GM23248 (cell line): Measurements from ENCODE around the gene TMEM44. TPM values are rescaled to one million over a fixed set of nuclear protein-coding genes. Genes with fewer than 3 reads are reported as not detected.

Source experiments
- DNase-seq: peaks from one replicate; pipeline ENCODE4 v3.0.0-alpha.2; 2015
- H2AFZ ChIP-seq: fragments of 200-600 bp; sonication (generic); 2 replicates; pipeline ENCODE4 v1.6.1; 2016; ENCODE audit warnings: antibody characterized with exemption
- H3F3A ChIP-seq: fragments of 200-600 bp; sonication (generic); 2 replicates; pipeline ENCODE4 v1.6.1; 2016; ENCODE audit warnings: mild to moderate bottlenecking, antibody characterized with exemption, mixed run types; ENCODE audit not compliant: insufficient read depth
- H3K27ac ChIP-seq: fragments of 200-600 bp; sonication (generic); 2 replicates; pipeline ENCODE4 v1.5.1; 2016; ENCODE audit warnings: mild to moderate bottlenecking
- H3K27me3 ChIP-seq: fragments of 200-600 bp; sonication (generic); replicated peaks from 2 replicates; pipeline ENCODE4 v1.6.1; 2016; ENCODE audit warnings: mild to moderate bottlenecking; ENCODE audit not compliant: insufficient read depth
- H3K36me3 ChIP-seq: fragments of 200-600 bp; sonication (generic); 2 replicates; pipeline ENCODE4 v1.6.1; 2016; ENCODE audit warnings: low read depth, mild to moderate bottlenecking
- H3K4me1 ChIP-seq: fragments of 200-600 bp; sonication (generic); 2 replicates; pipeline ENCODE4 v1.6.1; 2016; ENCODE audit warnings: mild to moderate bottlenecking; ENCODE audit not compliant: insufficient read depth
- H3K4me2 ChIP-seq: fragments of 200-600 bp; sonication (generic); one replicate; pipeline ENCODE4 v1.6.1; 2016; ENCODE audit warnings: mild to moderate bottlenecking; ENCODE audit not compliant: unreplicated experiment
- H3K4me3 ChIP-seq: fragments of 200-600 bp; sonication (generic); 2 replicates; pipeline ENCODE4 v1.5.1; 2016; ENCODE audit warnings: mild to moderate bottlenecking
- H3K79me2 ChIP-seq: fragments of 200-600 bp; sonication (generic); 2 replicates; pipeline ENCODE4 v1.6.1; 2016; ENCODE audit warnings: mild to moderate bottlenecking; ENCODE audit not compliant: insufficient read depth
- H3K9ac ChIP-seq: fragments of 200-600 bp; sonication (generic); 2 replicates; pipeline ENCODE4 v1.6.1; 2016; ENCODE audit warnings: mild to moderate bottlenecking
- H3K9me2 ChIP-seq: fragments of 200-600 bp; sonication (generic); 2 replicates; pipeline ENCODE4 v1.6.1; 2016; ENCODE audit warnings: mixed run types, mild to moderate bottlenecking, moderate library complexity; ENCODE audit not compliant: insufficient read depth
- H3K9me3 ChIP-seq: fragments of 200-600 bp; sonication (generic); one replicate; pipeline ENCODE4 v1.6.1; 2017; ENCODE audit warnings: low read depth
- H4K20me1 ChIP-seq: fragments of 200-600 bp; sonication (generic); 2 replicates; pipeline ENCODE4 v1.6.0; 2016; ENCODE audit not compliant: insufficient read depth
- EZH2 ChIP-seq: fragments of 200-600 bp; sonication (generic); IDR thresholded peaks from 2 replicates; pipeline ENCODE4 v1.6.1; 2018; ENCODE audit warnings: antibody characterized with exemption, mild to moderate bottlenecking; ENCODE audit not compliant: insufficient read depth, poor library complexity, severe bottlenecking
- EZH2phosphoT487 ChIP-seq: fragments of 200-600 bp; sonication (generic); IDR thresholded peaks from 2 replicates; pipeline ENCODE4 v1.6.1; 2018; ENCODE audit warnings: antibody characterized with exemption, moderate library complexity, mild to moderate bottlenecking, low read depth; ENCODE audit not compliant: insufficient read depth
- WGBS, 2 experiments: methylation state at CpG; one replicate each; pipeline ENCODE4 v1.1.6; 2015 to 2017; ENCODE audit warnings: low lambda C conversion rate in 2 of 2, low coverage in 1 of 2; ENCODE audit errors: missing lambda C conversion rate in 2 of 2; 5-methylcytosine and 5-hydroxymethylcytosine counted together
- in situ Hi-C: fragments of 300-500 bp; cut with MboI; formaldehyde crosslinking; loops from 2 replicates; pipeline ENCODE4 v1.15.0; 2020
- polyA plus RNA-seq: library from polyadenylated mRNA; unstranded; fragments of >200 nt; fragmentation: Nextera tagmentation; extraction: Ambion mirVana; gene quantifications from 2 replicates; pipeline ENCODE4 v1.2.1, GENCODE V29; 2016
- total RNA-seq: library from RNA; depleted of rRNA; stranded (reverse); fragments of >200 nt; shearing (Covaris generic); gene quantifications from 2 replicates; pipeline ENCODE4 v1.2.3, GENCODE V29; 2014

The TMEM44 gene
- total and polyA plus RNA-seq, 2 experiments from 2014 or later, result 13.1 to 14.6 TPM

DNA sequence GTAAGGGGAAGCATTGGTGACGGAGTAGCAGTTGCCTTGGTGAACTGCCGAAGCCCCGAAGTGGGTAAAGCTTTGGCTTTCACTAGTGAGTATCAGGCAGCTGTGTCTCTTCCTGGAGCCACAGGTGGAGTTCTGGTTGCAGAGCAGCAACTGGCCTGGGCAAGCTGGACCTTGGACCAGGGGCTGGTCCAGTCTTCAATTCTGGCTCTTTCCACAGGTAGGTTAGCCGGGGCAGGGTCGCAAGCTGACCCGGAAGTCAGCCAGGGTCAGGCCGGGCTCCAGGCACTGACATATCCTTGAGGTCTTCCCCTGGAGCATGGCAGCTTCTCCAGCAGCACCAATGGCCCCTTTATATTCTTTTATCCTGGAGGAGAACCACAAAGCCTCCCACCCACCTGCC, 73.2 kb downstream of the TMEM44 start:
- 92 to 93% methylated on average over 7 of the region's 7 CpGs for WGBS, 2 experiments
- Histone ChIP-seq H2AFZ (no peak overlapping the region), H3K9ac (no peak overlapping the region), H3K27ac (no peak overlapping the region), H3K27me3 (no peaks in the 10 kb centered on the region), H3K36me3 (no peaks in the 10 kb centered on the region), H3F3A (peaks cover 21% of the 10 kb centered on the region), H4K20me1 (no peaks in the 10 kb centered on the region), H3K79me2 (no peaks in the 10 kb centered on the region), H3K4me2 (no peak overlapping the region), H3K4me3 (no peak overlapping the region), H3K9me2 (no peaks in the 10 kb centered on the region), H3K4me1 (peaks cover 29% of the 10 kb centered on the region), H3K9me3 (no peaks in the 10 kb centered on the region)
- TF ChIP-seq EZH2phosphoT487, result no peak
- no peak for TF ChIP-seq EZH2
- DNase-seq, result no peak
- in situ Hi-C loops, result no loop called here

DNA sequence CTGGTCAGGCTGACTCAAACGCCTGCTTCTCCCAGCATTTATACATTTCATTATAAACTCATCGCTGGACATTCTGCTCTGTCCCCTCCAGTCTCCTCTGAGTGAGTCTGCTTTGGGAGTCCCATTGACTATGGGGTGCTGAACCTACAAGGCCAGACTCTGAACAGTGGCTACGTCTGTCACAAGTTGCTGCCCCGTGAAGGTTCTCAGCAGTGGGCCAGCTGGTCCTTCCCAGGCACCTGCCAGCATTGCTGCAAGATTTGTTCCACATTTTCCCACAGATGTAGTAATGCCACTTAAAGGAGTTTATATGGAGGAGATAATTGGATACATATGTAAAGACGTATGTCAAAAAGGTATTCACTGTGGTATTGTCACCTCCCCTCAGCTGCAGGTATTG, 73.7 kb downstream of the TMEM44 start:
- Histone ChIP-seq H4K20me1 (no peaks in the 10 kb centered on the region), H3K36me3 (no peaks in the 10 kb centered on the region), H3K9me3 (no peaks in the 10 kb centered on the region), H2AFZ (no peak overlapping the region), H3K9me2 (no peaks in the 10 kb centered on the region), H3K4me3 (no peak overlapping the region), H3K9ac (no peak overlapping the region), H3K4me1 (peaks cover 28% of the 10 kb centered on the region), H3K4me2 (no peak overlapping the region), H3K79me2 (no peaks in the 10 kb centered on the region), H3K27me3 (no peaks in the 10 kb centered on the region), H3K27ac (no peak overlapping the region), H3F3A (peaks cover 20% of the 10 kb centered on the region)
- 82 to 98% methylated on average over 5 of the region's 5 CpGs for WGBS, 2 experiments
- in situ Hi-C loops, result no loop called here
- DNase-seq, result no peak
- no peak for TF ChIP-seq EZH2phosphoT487
- no peak for TF ChIP-seq EZH2

DNA sequence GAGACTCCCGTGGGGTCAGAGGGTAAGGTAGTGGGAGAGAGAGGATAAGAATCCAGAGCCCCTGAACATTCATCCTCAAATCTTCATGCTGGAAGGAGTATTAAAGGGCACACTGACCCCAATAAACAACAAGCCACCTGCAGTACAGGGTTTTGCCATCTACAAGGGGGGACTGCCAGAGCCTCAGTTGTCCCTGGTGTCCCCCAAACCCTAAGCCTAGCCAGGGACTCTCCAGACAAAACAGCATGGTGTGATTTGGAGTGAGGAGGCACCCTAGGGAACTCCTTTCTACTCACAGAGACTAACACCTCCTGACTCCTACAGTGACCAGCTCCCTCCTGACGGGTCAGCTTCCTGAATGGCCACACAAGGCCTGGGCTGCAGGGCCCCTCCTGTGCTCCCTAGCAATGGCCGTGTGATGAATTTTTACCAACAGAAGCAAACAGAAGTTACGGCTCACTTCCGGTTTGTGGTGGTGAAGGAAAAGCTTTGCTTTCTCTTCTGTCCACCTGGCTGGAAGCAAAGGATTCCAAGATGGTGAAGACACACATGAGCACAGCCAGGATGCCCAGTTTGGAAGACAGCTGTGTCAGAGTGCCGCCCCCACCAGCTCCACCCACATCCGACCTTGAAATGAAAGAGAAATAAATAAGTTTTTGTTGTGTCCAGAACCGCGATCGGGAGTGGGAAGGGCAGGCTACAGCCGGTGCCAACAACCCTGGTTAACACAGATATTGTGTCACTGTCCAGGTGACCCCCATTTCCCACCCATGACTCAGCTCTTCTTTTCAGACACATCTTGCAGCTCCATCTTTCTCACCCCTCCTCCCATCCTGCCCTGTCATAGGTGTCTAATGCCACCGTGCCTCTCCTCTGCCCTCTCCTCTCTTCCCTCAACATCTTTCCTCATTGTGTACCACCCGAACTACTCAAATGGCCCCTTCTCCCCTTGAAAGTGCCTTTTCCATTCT, 76.8 kb downstream of the TMEM44 start:
- WGBS, 2 experiments, result 77 to 81% methylated on average over 13 of the region's 13 CpGs
- H3K4me2 ChIP-seq, result no peak overlapping the region
- no peaks in the 10 kb centered on the region for H4K20me1 ChIP-seq
- no peak overlapping the region for H3K9ac ChIP-seq
- H3K4me3 ChIP-seq, result no peak overlapping the region
- peak; percentile 34 for DNase-seq
- H3K27ac ChIP-seq, result no peak overlapping the region
- no peak for TF ChIP-seq EZH2
- H3F3A ChIP-seq, result peaks cover 10% of the 10 kb centered on the region
- no peaks in the 10 kb centered on the region for H3K27me3 ChIP-seq
- peaks cover 19% of the 10 kb centered on the region for H3K4me1 ChIP-seq
- H3K79me2 ChIP-seq, result no peaks in the 10 kb centered on the region
- in situ Hi-C loops, result no loop called here
- no peaks in the 10 kb centered on the region for H3K9me3 ChIP-seq
- H2AFZ ChIP-seq, result peak overlapping the region; percentile 27; the same call in 1 of the 2 replicates
- no peaks in the 10 kb centered on the region for H3K9me2 ChIP-seq
- H3K36me3 ChIP-seq, result no peaks in the 10 kb centered on the region

DNA sequence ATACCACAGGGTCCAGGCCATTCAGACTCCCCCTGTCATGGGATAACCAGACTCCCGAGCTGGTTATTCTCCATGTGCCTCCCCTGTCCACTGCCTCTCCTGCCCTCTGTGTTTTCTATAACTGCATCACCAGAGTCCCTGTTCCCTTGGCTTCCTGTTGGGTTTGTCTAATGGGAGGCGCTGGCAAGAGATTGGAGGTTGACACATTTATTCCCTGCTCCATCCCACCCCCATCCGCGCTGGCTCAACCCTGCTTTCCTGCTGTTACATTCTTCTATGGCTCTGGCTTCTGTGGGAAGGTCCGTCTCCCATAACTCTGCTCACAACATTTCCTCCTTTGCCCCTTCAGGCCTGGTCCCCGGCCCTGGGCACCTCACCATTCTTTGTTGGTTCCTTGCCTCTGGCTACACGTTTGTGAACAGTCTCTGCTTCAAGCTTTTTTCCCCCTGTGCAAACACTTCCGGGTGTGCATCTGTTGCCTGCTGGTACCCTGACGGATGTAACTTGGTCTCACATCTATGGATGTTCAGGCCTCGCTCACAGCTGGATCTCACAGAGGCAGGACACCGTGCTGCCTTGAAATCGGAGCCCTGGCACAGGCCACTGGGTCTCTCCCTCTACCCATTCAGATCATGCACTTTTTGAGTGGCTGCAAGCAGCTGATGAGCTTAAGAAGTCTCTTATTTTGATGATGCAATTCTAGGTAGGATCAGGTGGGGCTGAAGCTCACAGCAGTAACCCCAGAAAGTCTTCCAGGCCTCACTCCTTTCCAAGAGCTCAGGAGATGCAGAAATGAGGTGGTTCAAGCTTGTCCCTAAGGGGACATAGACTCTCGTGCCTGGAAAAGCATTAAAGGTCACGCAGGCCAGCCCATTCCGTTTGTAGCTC, 77.8 kb downstream of the TMEM44 start:
- Histone ChIP-seq H3K27me3 (no peaks in the 10 kb centered on the region), H3K9me3 (no peaks in the 10 kb centered on the region), H3K9ac (no peak overlapping the region), H3K36me3 (no peaks in the 10 kb centered on the region), H3K9me2 (no peaks in the 10 kb centered on the region), H3K27ac (no peak overlapping the region), H3K4me1 (peaks cover 10% of the 10 kb centered on the region), H3K4me3 (no peak overlapping the region), H3K79me2 (no peaks in the 10 kb centered on the region), H3F3A (peaks cover 2% of the 10 kb centered on the region; the same call in 1 of the 2 replicates), H2AFZ (no peak overlapping the region), H4K20me1 (no peaks in the 10 kb centered on the region), H3K4me2 (no peak overlapping the region)
- TF ChIP-seq EZH2 (no peak), EZH2phosphoT487 (no peak)
- in situ Hi-C loops, result no loop called here
- DNase-seq, result no peak
- 84 to 86% methylated on average over 15 of the region's 15 CpGs for WGBS, 2 experiments
